Measurements from ENCODE around the gene LRP8.

Gene LRP8

DNA sequence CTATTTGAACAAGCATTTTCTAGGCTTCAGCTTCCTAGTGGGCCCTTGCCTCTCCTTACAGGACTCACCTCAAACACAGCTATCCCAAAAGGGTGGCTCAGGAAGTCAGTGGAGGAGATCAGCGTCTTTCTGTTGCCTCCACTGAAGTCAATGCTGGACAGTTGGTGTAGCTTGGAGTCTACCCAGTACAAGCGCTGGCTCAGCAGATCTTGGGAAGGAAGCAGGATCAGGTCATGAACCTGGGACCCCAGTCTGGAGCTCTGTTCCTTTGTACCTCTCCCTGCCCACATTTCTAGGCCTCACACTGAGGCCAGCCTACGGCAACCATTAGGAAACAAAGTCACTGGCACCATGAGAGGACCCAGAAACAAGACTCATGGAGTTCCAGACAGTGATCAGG lies 65.9 kb downstream of the LRP8 start:
- DNase-seq (ENCODE audit: low read depth, low spot score) = no peak

DNA sequence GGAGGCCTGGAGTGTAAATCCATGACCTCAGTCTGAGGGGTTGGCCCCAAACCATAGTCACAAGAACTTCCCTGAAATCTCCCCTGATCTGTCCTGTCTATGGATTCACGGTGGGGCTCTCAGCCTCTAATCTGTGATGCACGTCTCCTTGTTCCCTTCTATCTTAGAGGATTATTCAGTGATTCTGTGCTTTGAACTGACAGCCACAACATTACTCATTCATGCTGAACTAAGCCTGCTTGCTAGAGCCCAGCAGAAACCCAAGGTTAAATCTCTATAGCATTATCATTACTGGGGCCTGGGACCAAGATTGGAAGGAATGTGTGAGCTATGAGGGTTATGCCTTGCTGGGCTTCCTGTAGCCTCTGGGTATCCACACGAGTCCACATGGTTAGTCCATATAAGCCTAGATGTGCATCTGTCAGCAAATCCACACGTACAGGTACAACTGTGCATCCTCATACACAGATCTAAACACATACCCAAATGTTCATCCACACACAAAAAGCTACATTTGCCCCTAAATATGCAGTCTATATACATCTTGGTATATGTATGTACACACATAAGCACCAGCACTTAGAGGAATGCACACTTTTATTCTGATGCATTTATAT lies 67.1 kb downstream of the LRP8 start:
- no peak for DNase-seq (ENCODE audit: low read depth, low spot score)

DNA sequence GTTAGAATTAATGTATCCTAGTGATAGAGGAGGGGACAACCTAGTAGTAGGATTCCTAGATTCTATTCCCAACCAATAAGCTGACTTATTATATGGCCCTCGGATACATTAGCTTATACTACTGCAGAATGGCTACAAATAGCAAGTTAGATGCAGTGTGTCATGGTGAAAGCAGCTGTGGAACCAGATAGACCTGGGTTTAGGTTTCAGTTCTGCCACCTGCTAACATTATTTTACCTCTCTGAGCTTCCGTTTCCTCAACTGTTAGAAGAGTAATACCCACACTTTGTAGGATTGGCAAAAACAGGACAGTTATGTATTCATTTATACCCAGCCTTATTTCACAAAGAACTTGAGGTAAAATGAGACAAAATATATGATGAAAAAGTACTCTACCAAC lies 67.9 kb downstream of the LRP8 start:
- no peak for DNase-seq (ENCODE audit: low read depth, low spot score)

DNA sequence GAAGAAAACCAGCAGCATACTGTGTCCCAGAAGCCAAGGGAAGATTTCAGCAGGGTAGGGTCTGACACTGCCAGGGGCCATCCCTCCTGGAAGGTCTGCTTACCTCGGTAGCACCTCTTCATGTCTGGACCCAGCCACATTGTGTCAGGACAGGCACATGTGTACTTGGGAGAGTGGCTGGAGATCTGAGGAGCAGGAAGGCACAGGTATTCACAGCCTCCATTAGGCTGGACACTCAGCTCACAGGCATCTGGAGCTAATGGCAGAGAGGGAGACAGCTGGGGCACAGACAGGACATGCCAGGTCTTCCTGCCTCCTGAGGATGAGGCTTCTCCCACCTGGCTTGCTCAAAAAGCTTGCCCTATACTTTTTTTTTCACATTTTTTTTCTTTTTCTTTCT lies 69.7 kb downstream of the LRP8 start:
- DNase-seq (ENCODE audit: low read depth, low spot score) = no peak

DNA sequence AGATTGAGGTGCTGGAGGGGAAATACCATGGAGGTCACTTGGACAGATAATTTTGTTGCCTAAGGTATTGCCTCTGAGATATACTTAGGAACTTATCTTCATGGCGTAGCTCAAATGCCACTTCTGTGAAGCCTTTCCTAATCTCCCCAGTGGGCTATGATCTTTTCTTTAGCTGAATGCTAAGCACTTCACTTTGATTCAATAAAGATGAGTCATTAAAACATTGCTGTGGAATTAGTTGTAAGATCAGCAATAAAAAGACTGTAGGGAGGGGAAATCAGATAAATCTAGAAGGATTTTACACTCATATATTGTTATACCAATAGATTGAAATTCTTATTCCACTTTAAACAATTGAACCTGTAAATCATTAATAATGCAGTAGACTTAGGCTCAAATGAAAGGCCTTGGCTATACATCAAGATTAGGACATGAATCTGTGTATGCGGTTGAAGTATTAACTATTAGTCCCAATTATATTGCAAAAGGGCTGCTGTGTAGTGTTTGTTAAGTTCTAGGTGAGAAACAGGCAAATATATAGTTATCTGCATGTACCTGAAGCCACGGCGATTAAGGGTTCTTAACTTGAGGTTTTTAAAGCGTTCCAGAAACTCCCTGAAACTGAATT lies 70.3 kb downstream of the LRP8 start:
- no peak for DNase-seq (ENCODE audit: low read depth, low spot score)

DNA sequence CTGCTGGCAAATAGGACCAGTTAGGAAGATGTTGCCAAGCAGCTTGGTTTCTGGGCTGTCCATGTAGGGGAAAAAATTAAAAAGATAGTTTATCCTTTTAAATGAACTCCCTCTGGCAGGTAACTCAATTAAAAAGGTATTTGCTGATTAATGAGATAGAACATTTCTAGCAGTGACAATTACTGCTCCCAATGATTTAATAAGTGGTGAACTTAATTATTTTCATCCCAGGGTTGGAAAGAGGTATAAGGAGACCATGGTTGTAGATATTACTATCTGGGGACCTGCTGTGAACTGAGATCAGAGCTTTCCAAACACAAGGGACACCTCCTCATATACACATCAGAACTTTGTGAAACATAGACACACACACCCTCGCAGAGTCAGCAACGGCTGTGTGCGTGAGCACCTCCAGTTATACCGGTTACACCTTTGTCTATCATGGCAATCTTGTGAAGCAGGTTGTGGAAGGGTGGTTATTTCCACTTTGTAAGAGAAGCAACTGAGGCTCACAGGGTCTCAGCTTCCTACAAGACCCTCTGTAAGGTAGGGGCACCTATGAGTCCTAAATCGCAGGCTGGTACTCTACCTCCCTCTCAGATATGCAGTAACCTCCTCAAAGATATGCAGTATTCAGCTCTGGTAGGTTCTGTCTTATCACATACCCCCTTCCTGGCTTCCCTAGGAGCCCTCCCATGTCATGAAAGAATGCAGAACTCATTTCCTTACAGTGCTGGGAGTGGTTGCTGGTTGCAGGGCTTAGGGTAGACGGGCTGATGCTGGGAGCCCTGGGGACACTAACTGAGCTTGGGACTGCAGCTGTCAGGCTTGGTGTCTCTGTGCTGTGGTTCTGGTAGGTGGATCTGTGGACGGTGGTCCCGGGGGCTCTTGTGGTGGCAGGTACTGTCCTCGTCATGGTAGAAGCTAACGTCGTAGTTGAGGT lies 71.1 kb downstream of the LRP8 start:
- DNase-seq (ENCODE audit: low read depth, low spot score) = no peak

DNA sequence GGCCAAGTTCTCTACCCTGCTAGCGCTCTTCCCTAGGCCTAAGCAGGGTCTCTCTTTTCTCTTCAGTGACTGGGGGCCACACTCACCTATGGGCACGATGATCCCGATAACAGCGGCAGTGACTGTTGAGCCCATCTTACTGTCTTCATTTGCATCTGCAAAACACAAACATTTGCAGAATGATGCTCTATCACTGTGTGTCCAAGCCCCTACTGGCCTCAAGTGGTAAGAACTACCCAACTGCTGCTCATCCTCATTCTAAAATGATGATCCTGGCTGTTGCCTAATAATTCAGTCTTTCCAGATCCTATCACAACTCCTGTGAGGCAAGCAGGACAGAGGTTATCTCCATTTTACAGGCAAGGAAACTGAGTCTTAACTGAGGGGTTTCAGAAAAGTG lies 72.8 kb downstream of the LRP8 start:
- DNase-seq (ENCODE audit: low read depth, low spot score) = no peak

DNA sequence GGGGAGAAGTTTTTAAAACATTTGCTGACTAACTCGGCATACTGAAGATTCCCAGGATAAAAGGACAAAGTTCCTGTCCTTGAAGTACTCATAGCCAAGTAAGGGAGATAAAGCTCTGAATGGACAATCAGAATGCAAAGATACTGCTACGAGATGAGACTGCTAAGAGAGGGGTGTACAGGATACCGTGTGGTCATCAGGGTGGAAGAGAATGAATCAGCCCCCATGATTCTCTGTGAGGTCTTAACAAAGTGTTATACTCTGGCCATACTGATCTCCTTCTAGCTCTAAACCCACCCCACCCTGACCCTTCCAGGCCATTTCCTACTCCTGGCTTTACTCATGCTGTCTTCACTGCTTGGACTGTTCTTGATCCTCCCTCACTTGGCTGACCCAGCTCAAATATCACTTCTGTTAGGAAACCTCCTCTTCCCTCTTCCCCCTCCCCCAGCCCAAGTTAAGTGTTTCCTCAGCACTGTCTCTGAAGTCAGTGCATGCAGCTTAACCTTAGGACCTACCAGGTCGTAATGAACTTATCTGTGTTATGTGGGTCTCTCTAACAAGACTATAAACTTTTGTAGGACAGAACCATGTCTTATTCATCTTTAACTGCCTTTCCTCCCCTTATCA lies 73.7 kb downstream of the LRP8 start:
- DNase-seq (ENCODE audit: low read depth, low spot score) = no peak

DNA sequence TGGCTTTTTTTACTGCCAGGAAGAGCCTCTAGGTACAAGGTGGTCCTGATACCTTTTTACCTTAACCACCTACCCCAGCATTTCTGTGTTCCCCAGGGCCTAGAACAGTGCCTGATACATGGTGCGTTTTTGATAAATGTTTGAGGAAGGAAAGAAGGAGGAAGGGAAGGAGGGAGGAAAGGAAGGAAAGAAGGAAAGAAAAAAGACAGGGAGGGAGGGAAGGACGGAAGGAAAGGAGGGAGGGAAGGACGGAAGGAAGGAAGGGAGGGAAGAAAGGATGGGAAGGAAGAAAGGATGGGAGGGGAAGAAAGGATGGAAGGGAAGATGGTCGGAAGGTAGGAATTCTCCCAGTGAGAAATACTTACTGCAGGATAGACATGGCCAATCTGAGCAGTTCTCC lies 77.5 kb downstream of the LRP8 start:
- DNase-seq (ENCODE audit: low read depth, low spot score) = no peak

DNA sequence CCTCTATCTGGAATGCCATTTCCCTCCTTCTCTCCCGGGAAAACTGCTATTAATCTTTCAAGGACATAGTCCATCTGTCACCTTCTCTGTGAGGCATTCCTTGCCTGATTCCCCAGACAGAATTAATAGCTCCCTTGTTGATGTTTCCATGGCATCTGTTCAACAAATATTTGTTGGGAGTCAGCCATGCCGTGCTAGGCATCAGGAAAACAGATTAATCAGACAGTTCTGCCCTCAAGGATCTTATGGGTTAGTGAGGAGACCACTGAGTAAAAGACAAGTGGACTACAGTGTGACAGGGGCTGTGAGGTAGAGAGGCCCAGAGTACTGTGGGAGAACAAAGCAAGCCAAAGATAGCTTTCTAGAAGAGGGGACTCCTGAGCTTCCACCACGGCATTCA lies 78.2 kb downstream of the LRP8 start:
- no peak for DNase-seq (ENCODE audit: low read depth, low spot score)

DNA sequence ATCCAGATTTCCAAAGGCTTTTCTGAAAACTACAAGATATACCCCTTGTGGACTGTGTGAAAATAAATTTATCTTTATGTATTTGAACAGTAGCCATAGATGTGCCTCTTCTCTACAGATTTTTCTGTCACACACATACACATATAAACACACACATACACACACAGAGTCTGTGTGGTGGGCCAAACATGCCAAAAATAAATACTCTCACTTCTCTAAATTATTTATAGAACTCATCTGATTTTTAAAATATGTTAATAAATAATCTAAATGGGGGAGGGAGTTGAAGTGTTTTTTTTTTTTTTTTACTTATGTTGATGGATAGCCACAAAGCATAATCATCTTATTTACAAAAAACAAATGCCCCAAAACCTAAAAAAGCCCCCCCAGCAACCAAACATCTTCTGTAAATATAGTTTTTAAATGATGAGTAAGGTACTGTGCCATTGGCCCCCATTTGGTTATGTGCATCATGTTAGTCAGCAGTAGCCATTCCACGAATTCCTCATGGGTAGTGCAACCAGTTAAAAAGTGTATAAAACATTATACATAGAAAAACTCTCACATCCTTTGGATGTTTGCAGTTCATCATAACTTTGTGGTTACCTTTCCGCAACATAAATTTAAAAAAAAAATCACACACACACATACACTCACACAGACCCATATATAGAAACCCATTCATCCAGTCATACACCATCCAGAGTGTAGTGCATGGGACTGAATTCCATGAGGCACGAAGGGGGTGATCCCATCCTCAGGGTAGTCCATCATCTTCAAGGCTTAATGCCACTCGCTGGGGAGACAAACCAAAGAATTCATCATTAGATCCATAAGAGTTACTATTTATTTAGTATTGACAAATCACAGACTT lies 81.4 kb downstream of the LRP8 start:
- no peak for DNase-seq (ENCODE audit: low read depth, low spot score)

DNA sequence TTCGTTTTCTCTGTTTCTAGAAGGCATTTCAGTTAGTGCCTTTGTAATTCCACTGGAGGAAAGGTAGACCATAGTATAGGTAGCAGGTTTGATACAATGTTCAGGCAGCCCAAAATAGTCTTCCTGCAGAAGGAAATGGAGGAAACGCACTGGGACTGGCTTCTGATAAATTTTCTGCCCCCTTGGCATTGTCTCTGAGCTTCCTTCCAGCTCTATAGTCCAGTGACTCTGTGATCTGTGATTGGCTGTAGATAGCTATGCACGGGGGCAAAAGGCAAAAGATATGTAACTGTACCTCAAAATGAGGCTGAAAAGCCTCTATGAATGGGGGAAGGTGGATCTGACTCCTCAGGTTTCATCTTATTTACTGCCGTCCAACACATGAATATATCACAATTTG lies 83.7 kb downstream of the LRP8 start:
- DNase-seq (ENCODE audit: low read depth, low spot score) = no peak

DNA sequence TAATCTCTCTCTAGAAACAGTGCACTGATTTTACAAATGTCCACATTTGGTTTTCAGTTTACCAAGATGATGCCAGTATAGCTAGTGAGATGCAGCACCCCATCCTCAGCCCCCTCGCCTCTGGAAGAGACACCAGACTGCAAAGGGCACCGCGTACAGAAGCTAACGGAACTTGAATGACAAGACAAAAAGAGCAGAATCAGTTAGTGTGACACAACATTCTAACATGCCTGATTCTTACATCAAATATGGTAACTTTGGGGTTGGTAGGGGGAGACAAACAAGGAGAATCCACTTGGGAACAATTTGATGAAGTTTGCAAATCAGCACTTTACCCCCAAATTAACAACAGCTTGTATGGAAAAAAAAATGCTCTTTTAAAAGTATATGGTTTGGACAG lies 85.5 kb downstream of the LRP8 start:
- no peak for DNase-seq (ENCODE audit: low read depth, low spot score)

DNA sequence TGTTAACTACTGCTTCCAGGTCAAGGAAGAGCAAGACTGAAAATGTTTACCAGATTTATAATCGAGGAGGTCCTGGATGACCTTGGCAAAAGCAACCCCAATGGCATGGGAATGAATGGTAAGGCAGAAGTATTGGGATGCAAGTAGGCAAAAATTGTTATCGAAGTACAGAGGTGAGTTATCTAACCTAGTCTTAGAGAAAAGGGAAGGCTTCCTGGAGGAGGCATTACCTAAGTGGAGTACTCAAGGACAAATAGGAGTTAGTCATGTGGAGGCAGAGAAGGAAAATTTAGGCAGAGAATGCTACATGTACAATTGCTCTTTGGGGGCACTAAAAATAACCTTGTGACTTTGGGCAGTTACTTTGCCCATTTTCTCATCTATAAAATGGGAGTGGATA lies 86.0 kb downstream of the LRP8 start:
- DNase-seq (ENCODE audit: low read depth, low spot score) = no peak

DNA sequence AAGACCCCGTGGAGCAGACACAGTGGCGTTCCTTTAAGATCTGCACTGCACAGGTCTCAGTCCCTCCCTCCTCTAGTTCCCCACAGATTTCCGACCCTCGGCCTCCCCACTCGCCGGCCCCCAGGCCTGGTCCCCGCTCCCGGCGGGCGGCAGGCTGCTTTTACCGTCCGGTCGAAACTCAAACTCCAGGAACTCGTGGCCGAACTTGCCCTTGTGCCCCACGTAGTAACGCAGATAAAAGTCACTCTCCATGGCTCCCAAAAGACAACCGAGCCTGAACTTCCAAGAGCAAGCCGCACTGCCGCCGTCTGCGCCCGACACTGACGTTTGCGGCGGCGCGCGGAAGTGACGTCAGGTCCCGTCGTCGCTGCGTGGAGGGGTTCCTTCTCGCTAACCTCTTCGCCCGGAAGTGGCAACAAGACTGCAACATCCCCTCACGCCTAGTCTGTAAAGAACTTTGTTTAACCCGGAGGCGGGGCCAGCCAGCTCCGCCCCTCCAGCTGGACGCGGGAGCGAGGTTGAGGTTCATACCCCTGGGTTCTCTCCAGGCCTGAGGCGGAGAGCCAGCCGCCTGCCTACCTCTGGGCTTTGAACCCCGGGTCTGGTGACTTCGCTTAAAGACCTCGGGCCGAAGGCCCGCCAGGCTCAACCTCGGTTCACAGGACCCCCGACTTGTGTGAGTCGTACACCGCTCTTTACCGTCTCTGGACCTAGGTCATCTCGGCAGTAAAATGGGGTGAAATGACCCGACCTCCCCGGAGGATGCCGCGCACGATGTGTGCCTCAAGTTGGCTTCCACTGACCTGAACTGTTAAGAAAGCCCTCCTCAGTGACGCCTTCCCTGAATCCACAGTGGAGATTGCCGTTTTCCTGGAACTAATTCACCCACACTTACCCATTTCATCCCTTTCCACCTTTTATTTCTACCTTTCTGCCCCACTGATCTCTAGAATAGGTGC lies 89.4 kb downstream of the LRP8 start, which contains the start of gene MAGOH:
TSS of gene MAGOH (minus strand) at position 322 of the 959 bp plus-strand sequence. CDS start at position 252, 70 bp downstream.
- DNase-seq (ENCODE audit: low read depth, low spot score) = peak; percentile 90

DNA sequence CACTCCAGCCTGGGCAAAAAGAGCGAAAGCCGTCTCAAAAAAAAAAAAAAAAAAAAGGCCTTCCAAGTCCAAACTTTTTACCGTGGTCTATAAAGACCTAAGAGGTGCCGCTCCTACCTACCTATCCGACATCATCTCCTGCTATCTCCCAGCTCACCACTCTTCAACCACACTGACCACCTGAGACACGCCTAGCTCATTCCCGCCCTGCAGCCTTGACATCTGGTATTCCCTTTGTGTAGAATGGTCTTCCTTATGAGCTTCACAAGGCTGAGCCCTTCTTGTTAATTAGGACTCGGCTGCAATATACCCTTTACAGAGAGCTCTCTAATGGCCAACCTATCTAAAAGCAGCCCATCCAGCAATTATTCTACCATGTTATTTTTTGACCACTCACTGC lies 90.2 kb downstream of the LRP8 start:
- DNase-seq (ENCODE audit: low read depth, low spot score) = no peak

DNA sequence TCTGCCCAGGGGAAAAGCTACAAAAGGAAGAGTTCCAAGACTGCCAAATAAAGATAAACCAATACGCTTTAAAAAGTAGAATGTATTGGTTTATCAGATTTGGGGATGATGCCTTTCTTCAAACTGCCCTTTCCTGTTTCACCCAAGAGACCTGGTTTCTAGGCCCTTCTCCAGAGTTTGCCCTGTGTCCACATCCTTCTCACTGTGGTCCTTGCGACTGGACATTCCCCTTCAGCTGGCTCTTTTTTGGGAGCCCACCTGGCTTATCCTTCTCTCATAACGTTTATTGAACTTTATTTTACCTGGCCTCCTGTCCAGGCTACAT lies 106.9 kb downstream of the LRP8 start:
- no peak for DNase-seq (ENCODE audit: low read depth, low spot score)

DNA sequence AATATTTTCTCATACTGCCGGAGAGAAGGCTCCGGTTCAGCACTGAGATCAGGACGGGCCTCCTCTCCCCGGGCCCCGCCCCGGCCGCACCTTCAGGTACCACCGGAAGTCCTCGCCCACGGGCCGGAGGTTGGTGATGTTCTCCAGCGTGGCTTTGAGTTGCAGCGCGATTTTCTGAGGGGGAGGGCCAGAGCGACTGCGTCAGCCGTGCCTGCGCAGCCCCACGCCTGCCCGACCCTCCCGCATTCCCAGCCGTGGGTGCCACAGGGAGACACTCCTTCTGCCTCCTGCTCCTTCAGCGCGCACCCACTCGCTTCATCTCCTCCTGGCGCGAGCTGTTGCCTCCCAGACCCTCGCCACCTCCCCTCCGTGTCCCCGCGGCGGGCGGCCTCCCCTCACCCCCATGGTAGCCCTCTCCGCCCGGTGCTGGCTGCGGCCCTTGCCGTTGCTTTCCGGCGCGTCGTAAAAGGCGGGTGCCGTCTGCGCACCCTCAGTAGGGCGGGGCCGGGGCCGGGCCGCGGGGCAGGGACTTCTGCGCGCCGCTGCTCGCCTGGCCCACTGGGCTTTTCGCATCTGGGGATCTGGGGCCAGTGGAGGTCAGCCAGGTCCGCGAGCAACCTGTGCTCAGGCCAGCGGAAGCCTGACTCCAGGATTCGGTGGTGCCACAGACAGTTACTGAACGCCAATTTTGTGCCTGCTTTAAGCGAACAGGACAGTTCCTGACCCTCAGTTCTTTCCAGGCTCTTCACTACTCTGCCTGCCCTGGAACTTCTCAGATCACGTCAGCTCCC lies 107.5 kb downstream of the LRP8 start, which contains the start of gene CZIB:
TSS of gene CZIB (minus strand) at position 464 of the 791 bp plus-strand sequence. CDS start at position 405, 59 bp downstream.
- DNase-seq (ENCODE audit: low read depth, low spot score) = peak; percentile 84

DNA sequence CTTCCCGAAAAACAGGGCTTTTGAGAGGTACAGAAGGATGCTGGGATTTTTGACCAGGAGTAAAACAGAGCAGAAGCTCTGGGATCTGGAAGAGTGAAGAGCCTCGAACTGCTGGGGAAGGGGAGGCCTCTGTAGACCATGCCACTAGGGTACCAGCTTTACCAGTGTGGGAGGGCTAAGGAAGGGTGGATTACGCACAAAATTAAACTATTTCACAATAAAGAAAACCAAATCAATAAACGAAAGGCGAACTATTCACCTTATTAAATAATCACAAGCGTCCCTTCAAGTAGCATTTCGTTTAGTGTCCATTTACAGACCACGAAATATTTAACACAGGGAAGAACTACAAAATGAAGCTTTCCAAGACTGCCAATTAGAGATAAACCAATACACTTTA lies 108.2 kb downstream of the LRP8 start:
- no peak for DNase-seq (ENCODE audit: low read depth, low spot score)

Measured in activated CD4-positive, CD25-positive, alpha-beta regulatory T cell treated with anti-CD3 and anti-CD28 coated beads, Interleukin-2, amount 50 U/mL, for 16 hours (primary cell).